Smooth muscle cell (in vitro differentiated cells): ENCODE results near the gene FAM83C. TPM values are rescaled to one million over a fixed set of nuclear protein-coding genes. Genes with fewer than 3 reads are reported as not detected.
A peak's percentile ranks its signal among the peaks of the same experiment; 100 is the strongest.

Experiments
- DNase-seq: peaks from one replicate; lab custom pipeline; 2025; ENCODE audit not compliant: unreplicated experiment; lab: John Stamatoyannopoulos, UW
- H2AFZ ChIP-seq: fragments of 200-600 bp; sonication (generic); 2 replicates; pipeline ENCODE4 v1.6.0; 2016; ENCODE audit warnings: antibody characterized with exemption, low read depth, mild to moderate bottlenecking
- H3F3A ChIP-seq: fragments of 200-600 bp; sonication (generic); 2 replicates; pipeline ENCODE4 v1.6.0; 2017; ENCODE audit warnings: antibody characterized with exemption, low read depth
- H3K27ac ChIP-seq: fragments of 200-600 bp; sonication (generic); 2 replicates; pipeline ENCODE4 v1.5.1; 2016; ENCODE audit warnings: low read depth, mild to moderate bottlenecking
- H3K27me3 ChIP-seq: fragments of 200-600 bp; sonication (generic); 2 replicates; pipeline ENCODE4 v1.6.1; 2016; ENCODE audit warnings: low read depth, mild to moderate bottlenecking
- H3K36me3 ChIP-seq: fragments of 200-600 bp; sonication (generic); 2 replicates; pipeline ENCODE4 v1.5.1; 2016; ENCODE audit warnings: low read depth
- H3K4me1 ChIP-seq: fragments of 200-600 bp; sonication (generic); 2 replicates; pipeline ENCODE4 v1.5.1; 2016; ENCODE audit warnings: low read depth
- H3K4me2 ChIP-seq: fragments of 200-600 bp; sonication (generic); 2 replicates; pipeline ENCODE4 v1.6.0; 2016; ENCODE audit warnings: mild to moderate bottlenecking
- H3K4me3 ChIP-seq: fragments of 200-600 bp; sonication (generic); 2 replicates; pipeline ENCODE4 v1.5.1; 2016; ENCODE audit warnings: mild to moderate bottlenecking
- H3K79me2 ChIP-seq: fragments of 200-600 bp; sonication (generic); 2 replicates; pipeline ENCODE4 v1.6.0; 2016; ENCODE audit warnings: low read depth, mild to moderate bottlenecking
- H3K9ac ChIP-seq: fragments of 200-600 bp; sonication (generic); 2 replicates; pipeline ENCODE4 v1.6.0; 2016; ENCODE audit warnings: low read depth
- H3K9me3 ChIP-seq: fragments of 200-600 bp; sonication (generic); replicated peaks from 2 replicates; pipeline ENCODE4 v1.5.1; 2016; ENCODE audit warnings: low read depth
- H4K20me1 ChIP-seq: fragments of 200-600 bp; sonication (generic); 2 replicates; pipeline ENCODE4 v1.6.0; 2016; ENCODE audit warnings: low read depth
- CTCF ChIP-seq: fragments of 200-600 bp; sonication (generic); IDR thresholded peaks from 2 replicates; pipeline ENCODE4 v1.5.1; 2017; ENCODE audit warnings: borderline replicate concordance, mild to moderate bottlenecking, antibody characterized with exemption; ENCODE audit not compliant: insufficient read depth, poor library complexity, severe bottlenecking
- WGBS: methylation state at CpG from one replicate; pipeline ENCODE4 v1.1.7; 2016; ENCODE audit warnings: low lambda C conversion rate; 5-methylcytosine and 5-hydroxymethylcytosine counted together
- polyA plus RNA-seq: library from polyadenylated mRNA; unstranded; fragments of >200 nt; fragmentation: Nextera tagmentation; extraction: Ambion mirVana; gene quantifications from 2 replicates; pipeline ENCODE4 v1.2.1, GENCODE V29; 2016
- total RNA-seq: library from RNA; depleted of rRNA; stranded (reverse); fragments of >200 nt; gene quantifications from 2 replicates; pipeline ENCODE4 v1.2.3, GENCODE V29; 2014

Gene FAM83C
- total and polyA plus RNA-seq, 2 experiments from 2014 or later = 0.49 TPM; not detected in 1

DNA sequence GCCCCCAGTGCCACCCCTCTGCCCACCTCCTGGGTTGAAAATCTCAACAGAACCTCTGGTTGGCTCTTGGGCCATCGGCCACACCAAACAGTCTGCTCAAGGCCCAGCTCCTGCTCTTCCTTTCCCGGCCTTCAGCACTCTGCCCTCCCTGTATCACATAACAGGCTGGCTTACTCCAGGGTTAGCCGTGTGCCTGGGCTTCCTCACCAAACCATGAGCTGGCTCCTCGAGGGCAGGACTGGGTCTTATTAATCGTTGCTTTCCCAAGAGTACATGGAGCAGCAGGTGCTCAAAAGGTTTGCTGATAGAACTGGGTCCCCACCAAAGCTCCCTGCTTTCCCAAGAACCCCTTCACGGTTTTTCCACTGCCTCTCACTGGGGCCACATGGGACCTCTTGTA is 12.7 kb upstream of the FAM83C start:
- peak overlapping the region; percentile 75 for H3K4me2 ChIP-seq
- peaks cover 23% of the 10 kb centered on the region for H3F3A ChIP-seq
- no peaks in the 10 kb centered on the region for H4K20me1 ChIP-seq
- no peaks in the 10 kb centered on the region for H3K79me2 ChIP-seq
- WGBS = 90% methylated on average over 6 of the region's 6 CpGs
- peak overlapping the region; percentile 90 for H3K9ac ChIP-seq
- H3K27ac ChIP-seq = peak overlapping the region; percentile 99
- H3K9me3 ChIP-seq = no peaks in the 10 kb centered on the region
- no peak overlapping the region for H2AFZ ChIP-seq
- H3K27me3 ChIP-seq = no peaks in the 10 kb centered on the region
- no peak overlapping the region for H3K4me3 ChIP-seq
- H3K36me3 ChIP-seq = no peaks in the 10 kb centered on the region
- TF ChIP-seq CTCF = no peak
- H3K4me1 ChIP-seq = peaks cover 14% of the 10 kb centered on the region
- no peak for DNase-seq

GRCh38 chr20:35303735-35304491 is 11.7 kb upstream of the FAM83C start:
- peak; percentile 93 for TF ChIP-seq CTCF

DNA sequence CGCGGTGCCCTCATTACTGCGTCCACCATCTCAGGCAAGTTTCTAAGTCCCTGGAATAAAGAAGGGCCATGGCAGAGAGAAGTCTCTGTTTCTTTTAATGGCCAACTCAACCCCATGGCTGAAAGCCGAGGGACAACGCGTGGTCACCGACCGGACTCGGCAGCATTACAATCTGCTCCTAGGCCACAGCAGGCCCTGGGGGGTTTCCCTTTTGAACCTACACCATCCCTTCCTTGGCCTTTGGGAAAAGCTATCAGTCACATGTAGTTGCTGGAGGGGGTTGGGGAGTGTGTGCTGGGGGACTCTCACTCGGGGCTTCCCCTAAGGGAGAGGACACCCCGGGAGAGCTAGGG is 11.1 kb upstream of the FAM83C start:
- Histone ChIP-seq H3K36me3 (no peaks in the 10 kb centered on the region), H2AFZ (no peak overlapping the region), H3K27ac (no peak overlapping the region), H4K20me1 (no peaks in the 10 kb centered on the region), H3K4me2 (no peak overlapping the region), H3K4me3 (no peak overlapping the region), H3K4me1 (peaks cover 14% of the 10 kb centered on the region), H3K79me2 (no peaks in the 10 kb centered on the region), H3K9me3 (no peaks in the 10 kb centered on the region), H3K27me3 (no peaks in the 10 kb centered on the region), H3F3A (peaks cover 23% of the 10 kb centered on the region), H3K9ac (no peak overlapping the region)
- TF ChIP-seq CTCF = no peak
- no peak for DNase-seq
- 87% methylated on average over 11 of the region's 11 CpGs for WGBS

More at GRCh38 chr20:35303735-35304491, 11.7 kb upstream of the FAM83C start:
- H2AFZ ChIP-seq = no peak overlapping the region
- 26% methylated on average over 18 of the region's 18 CpGs for WGBS
- H4K20me1 ChIP-seq = no peaks in the 10 kb centered on the region
- H3K36me3 ChIP-seq = no peaks in the 10 kb centered on the region
- no peaks in the 10 kb centered on the region for H3K9me3 ChIP-seq
- peaks cover 14% of the 10 kb centered on the region for H3K4me1 ChIP-seq
- H3F3A ChIP-seq = peaks cover 23% of the 10 kb centered on the region
- H3K27ac ChIP-seq = peak overlapping the region; percentile 99
- peak; percentile 34 for DNase-seq
- peak overlapping the region; percentile 90 for H3K9ac ChIP-seq
- peak overlapping the region; percentile 39 for H3K4me2 ChIP-seq
- H3K4me3 ChIP-seq = no peak overlapping the region
- H3K27me3 ChIP-seq = no peaks in the 10 kb centered on the region
- H3K79me2 ChIP-seq = no peaks in the 10 kb centered on the region
